ENCODE results near the gene PCDH18. TPM values are rescaled to one million over a fixed set of nuclear protein-coding genes. Genes with fewer than 3 reads are reported as not detected.
"Not testable (repeated sequence)": the region's sequence is repeated elsewhere in the genome, so short reads cannot be mapped to it uniquely, and the experiment has no call there.

PCDH18 gene
- total and polyA plus RNA-seq, 2 donors from 2014 or later: 2.2 to 10.1 TPM

DNA sequence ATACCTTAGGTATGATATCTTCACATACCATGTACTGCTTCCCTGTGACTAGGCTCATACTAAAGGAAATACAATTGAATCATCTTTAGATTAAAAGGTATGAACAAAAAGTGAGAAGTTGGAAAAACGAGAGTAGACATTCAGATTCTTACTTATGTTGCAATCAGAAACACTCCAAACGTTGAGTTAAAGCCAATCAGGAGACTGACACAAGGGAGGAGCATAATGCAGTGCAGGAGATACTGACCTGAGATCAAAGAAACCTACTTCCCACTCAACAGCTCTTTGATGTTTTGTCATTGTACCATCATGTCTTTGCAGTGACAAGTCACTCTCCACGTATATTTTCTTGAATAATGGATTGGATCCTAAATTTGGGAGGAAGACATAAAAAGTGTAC is 8.9 kb upstream of the PCDH18 start:
- Histone ChIP-seq H3K36me3 (ENCODE audit: control insufficient read depth in 2 of 3, insufficient read depth in 3 of 3, low read length in 3 of 3) (no peaks in the 10 kb centered on the region), H3K27ac (ENCODE audit: low read depth in 2 of 2, low read length in 2 of 2) (no peak overlapping the region), H3K4me3 (ENCODE audit: low read length in 3 of 3) (no peak overlapping the region), H3K4me1 (ENCODE audit: control insufficient read depth in 2 of 3, insufficient read depth in 2 of 3, low read depth in 1 of 3, low read length in 3 of 3) (no peaks in the 10 kb centered on the region), H3K9ac (ENCODE audit: low read length in 3 of 3) (no peak overlapping the region), H3K27me3 (ENCODE audit: control insufficient read depth, insufficient read depth, low read length) (no peaks in the 10 kb centered on the region), H3K9me3 (ENCODE audit: control insufficient read depth in 2 of 3, insufficient read depth in 1 of 3, low read length in 3 of 3) (no peaks in the 10 kb centered on the region)
- TF ChIP-seq, protein P1, sequence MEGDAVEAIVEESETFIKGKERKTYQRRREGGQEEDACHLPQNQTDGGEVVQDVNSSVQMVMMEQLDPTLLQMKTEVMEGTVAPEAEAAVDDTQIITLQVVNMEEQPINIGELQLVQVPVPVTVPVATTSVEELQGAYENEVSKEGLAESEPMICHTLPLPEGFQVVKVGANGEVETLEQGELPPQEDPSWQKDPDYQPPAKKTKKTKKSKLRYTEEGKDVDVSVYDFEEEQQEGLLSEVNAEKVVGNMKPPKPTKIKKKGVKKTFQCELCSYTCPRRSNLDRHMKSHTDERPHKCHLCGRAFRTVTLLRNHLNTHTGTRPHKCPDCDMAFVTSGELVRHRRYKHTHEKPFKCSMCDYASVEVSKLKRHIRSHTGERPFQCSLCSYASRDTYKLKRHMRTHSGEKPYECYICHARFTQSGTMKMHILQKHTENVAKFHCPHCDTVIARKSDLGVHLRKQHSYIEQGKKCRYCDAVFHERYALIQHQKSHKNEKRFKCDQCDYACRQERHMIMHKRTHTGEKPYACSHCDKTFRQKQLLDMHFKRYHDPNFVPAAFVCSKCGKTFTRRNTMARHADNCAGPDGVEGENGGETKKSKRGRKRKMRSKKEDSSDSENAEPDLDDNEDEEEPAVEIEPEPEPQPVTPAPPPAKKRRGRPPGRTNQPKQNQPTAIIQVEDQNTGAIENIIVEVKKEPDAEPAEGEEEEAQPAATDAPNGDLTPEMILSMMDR (IDR thresholded peaks at IDR 0.05; ENCODE audit: borderline replicate concordance, extremely low read depth, insufficient read depth): no peak
- DNase-seq (no peak), FAIRE-seq (no peak)
- intact Hi-C loops (cut with DNase I): no loop called here

DNA sequence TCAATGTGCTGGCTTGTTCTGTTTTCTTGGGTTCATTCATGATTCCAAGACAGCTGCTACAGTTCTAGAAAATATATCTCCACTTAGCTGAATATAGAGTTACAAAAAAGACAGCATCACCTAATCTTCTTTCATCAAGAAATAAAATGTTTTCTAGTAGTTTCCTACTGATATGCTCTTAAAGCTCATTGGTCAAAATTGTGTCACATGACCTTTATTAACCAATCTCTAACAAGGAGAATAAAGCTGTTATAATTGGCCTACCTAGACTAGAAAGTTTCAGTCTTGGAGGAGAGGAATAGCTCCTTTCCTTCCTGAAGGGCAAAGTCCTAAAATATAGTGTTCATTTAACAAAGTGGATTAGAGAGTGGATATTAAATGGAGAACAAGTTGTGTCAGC is 8.1 kb upstream of the PCDH18 start:
- no peak overlapping the region for H3K4me3 ChIP-seq (ENCODE audit: low read length in 3 of 3)
- no peak for FAIRE-seq
- TF ChIP-seq, protein P1 (IDR thresholded peaks at IDR 0.05; ENCODE audit: borderline replicate concordance, extremely low read depth, insufficient read depth): no peak
- no peaks in the 10 kb centered on the region for H3K9me3 ChIP-seq (ENCODE audit: control insufficient read depth in 2 of 3, insufficient read depth in 1 of 3, low read length in 3 of 3)
- H3K9ac ChIP-seq (ENCODE audit: low read length in 3 of 3): no peak overlapping the region
- intact Hi-C loops (cut with DNase I): no loop called here
- DNase-seq: no peak
- H3K27me3 ChIP-seq (ENCODE audit: control insufficient read depth, insufficient read depth, low read length): no peaks in the 10 kb centered on the region
- H3K36me3 ChIP-seq (ENCODE audit: control insufficient read depth in 2 of 3, insufficient read depth in 3 of 3, low read length in 3 of 3): no peaks in the 10 kb centered on the region
- no peaks in the 10 kb centered on the region for H3K4me1 ChIP-seq (ENCODE audit: control insufficient read depth in 2 of 3, insufficient read depth in 2 of 3, low read depth in 1 of 3, low read length in 3 of 3)
- H3K27ac ChIP-seq (ENCODE audit: low read depth in 2 of 2, low read length in 2 of 2): no peak overlapping the region

DNA sequence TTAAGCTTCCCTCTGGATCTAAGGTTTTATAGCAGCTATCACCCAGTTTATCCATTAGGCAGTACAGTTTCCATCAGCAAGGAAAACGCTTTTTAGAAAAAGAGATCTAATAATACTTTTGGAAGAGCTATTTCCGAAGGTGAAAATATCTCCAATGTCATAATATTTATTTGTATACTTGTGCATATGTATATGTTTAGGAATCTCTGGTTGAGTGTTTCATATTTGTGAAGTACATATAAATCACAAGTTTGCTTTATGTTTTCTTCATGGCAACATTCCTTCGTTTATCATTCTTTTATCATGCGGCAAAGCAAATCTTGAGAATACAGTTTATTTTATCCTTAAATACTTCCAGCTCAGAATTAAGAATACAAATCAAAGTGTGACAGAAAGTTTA is 6.2 kb upstream of the PCDH18 start:
- no peaks in the 10 kb centered on the region for H3K27me3 ChIP-seq (ENCODE audit: control insufficient read depth, insufficient read depth, low read length)
- no peak overlapping the region for H3K4me3 ChIP-seq (ENCODE audit: low read length in 3 of 3)
- no peak overlapping the region for H3K9ac ChIP-seq (ENCODE audit: low read length in 3 of 3)
- H3K36me3 ChIP-seq (ENCODE audit: control insufficient read depth in 2 of 3, insufficient read depth in 3 of 3, low read length in 3 of 3): no peaks in the 10 kb centered on the region
- FAIRE-seq (no peak), DNase-seq (peak in 1 of 5 donors; percentile 35)
- TF ChIP-seq, protein P1 (IDR thresholded peaks at IDR 0.05; ENCODE audit: borderline replicate concordance, extremely low read depth, insufficient read depth): no peak
- no peaks in the 10 kb centered on the region for H3K9me3 ChIP-seq (ENCODE audit: control insufficient read depth in 2 of 3, insufficient read depth in 1 of 3, low read length in 3 of 3)
- H3K4me1 ChIP-seq (ENCODE audit: control insufficient read depth in 2 of 3, insufficient read depth in 2 of 3, low read depth in 1 of 3, low read length in 3 of 3): no peaks in the 10 kb centered on the region
- H3K27ac ChIP-seq (ENCODE audit: low read depth in 2 of 2, low read length in 2 of 2): no peak overlapping the region
- intact Hi-C loops (cut with DNase I): no loop called here

DNA sequence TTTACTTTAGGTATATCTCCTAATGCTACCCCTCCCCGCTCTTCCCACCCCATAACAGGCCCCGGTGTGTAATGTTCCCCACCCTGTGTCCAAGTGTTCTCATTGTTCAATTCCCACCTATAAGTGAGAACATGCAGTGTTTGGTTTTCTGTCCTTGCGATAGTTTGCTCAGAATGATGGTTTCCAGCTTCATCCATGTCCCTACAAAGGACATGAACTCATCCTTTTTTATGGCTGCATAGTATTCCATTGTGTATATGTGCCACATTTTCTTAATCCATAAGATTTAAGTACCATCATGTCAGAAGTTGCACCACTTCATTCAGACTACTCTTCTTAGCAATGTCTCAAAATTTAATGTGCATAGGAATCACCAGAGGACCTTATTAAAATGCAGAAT is 5.5 kb upstream of the PCDH18 start:
- FAIRE-seq; intact Hi-C loops (cut with DNase I); H3K4me3 ChIP-seq (ENCODE audit: low read length in 3 of 3); DNase-seq; H3K9me3 ChIP-seq (ENCODE audit: control insufficient read depth in 2 of 3, insufficient read depth in 1 of 3, low read length in 3 of 3); H3K27me3 ChIP-seq (ENCODE audit: control insufficient read depth, insufficient read depth, low read length); H3K27ac ChIP-seq (ENCODE audit: low read depth in 2 of 2, low read length in 2 of 2); H3K36me3 ChIP-seq (ENCODE audit: control insufficient read depth in 2 of 3, insufficient read depth in 3 of 3, low read length in 3 of 3); H3K4me1 ChIP-seq (ENCODE audit: control insufficient read depth in 2 of 3, insufficient read depth in 2 of 3, low read depth in 1 of 3, low read length in 3 of 3); H3K9ac ChIP-seq (ENCODE audit: low read length in 3 of 3): not testable (repeated sequence)

Data from kidney (tissue), 14 donors.